ENCODE measurements around the gene SLC10A1.

Gene SLC10A1

DNA sequence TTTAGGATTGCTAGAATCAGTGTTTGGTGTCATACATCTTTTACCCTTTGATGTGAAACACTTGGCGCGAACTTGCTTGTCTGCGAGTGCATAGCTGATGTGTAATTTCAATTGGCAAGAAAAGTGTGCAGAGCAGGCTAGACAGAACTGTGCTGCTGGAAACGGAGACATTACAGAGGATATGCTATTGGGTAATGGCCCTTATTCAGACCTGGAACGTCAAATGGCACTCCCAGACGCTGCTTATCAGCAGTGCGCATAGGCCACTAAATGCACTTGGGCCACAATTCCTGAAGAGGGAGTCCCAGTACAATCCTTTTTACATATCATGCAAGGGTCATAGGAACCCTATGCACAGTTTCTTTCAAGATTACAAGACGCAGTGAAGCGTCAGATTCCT lies 15.7 kb upstream of the SLC10A1 start:
- in situ Hi-C loops (cut with HindIII; ENCODE audit: low sequenced_read_pairs) = no loop called here
- TF ChIP-seq, protein P1, sequence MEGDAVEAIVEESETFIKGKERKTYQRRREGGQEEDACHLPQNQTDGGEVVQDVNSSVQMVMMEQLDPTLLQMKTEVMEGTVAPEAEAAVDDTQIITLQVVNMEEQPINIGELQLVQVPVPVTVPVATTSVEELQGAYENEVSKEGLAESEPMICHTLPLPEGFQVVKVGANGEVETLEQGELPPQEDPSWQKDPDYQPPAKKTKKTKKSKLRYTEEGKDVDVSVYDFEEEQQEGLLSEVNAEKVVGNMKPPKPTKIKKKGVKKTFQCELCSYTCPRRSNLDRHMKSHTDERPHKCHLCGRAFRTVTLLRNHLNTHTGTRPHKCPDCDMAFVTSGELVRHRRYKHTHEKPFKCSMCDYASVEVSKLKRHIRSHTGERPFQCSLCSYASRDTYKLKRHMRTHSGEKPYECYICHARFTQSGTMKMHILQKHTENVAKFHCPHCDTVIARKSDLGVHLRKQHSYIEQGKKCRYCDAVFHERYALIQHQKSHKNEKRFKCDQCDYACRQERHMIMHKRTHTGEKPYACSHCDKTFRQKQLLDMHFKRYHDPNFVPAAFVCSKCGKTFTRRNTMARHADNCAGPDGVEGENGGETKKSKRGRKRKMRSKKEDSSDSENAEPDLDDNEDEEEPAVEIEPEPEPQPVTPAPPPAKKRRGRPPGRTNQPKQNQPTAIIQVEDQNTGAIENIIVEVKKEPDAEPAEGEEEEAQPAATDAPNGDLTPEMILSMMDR (IDR thresholded peaks at IDR 0.05; ENCODE audit: low read depth, low read length) = no peak
- no peak overlapping the region for H3K4me3 ChIP-seq (ENCODE audit: low read depth, low read length)
- no peak for DNase-seq (ENCODE audit: low read depth, low spot score)

DNA sequence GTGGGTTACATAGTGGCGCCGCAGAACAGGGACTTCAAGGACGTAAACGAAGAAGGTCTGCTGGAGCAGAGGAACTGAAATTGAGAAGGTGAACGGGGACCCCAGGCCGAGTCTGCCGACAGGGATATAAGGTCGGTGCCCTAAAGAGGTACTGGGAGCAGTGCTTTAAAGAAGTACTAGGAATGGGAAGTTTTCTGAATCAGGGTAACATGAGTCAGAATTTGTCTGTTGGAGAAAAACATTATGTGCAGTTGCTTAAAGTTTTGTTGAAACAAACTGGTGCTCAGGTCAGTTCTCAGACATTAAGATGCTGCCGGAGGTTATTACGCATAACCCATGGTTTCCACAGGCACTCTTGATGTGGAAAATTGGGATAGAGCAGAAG lies 14.8 kb upstream of the SLC10A1 start:
- TF ChIP-seq, protein P1 (IDR thresholded peaks at IDR 0.05; ENCODE audit: low read depth, low read length) = no peak
- H3K4me3 ChIP-seq (ENCODE audit: low read depth, low read length) = no peak overlapping the region
- no peak for DNase-seq (ENCODE audit: low read depth, low spot score)
- in situ Hi-C loops (cut with HindIII; ENCODE audit: low sequenced_read_pairs) = no loop called here

- TF ChIP-seq, protein P1 (IDR thresholded peaks at IDR 0.05; ENCODE audit: low read depth, low read length) = no peak
- H3K4me3 ChIP-seq (ENCODE audit: low read depth, low read length) = no peak overlapping the region
- in situ Hi-C loops (cut with HindIII; ENCODE audit: low sequenced_read_pairs) = no loop called here
- DNase-seq (ENCODE audit: low read depth, low spot score) = no peak
Observed at GRCh38 chr14:69811227-69811867, 14.3 kb upstream of the SLC10A1 start.

DNA sequence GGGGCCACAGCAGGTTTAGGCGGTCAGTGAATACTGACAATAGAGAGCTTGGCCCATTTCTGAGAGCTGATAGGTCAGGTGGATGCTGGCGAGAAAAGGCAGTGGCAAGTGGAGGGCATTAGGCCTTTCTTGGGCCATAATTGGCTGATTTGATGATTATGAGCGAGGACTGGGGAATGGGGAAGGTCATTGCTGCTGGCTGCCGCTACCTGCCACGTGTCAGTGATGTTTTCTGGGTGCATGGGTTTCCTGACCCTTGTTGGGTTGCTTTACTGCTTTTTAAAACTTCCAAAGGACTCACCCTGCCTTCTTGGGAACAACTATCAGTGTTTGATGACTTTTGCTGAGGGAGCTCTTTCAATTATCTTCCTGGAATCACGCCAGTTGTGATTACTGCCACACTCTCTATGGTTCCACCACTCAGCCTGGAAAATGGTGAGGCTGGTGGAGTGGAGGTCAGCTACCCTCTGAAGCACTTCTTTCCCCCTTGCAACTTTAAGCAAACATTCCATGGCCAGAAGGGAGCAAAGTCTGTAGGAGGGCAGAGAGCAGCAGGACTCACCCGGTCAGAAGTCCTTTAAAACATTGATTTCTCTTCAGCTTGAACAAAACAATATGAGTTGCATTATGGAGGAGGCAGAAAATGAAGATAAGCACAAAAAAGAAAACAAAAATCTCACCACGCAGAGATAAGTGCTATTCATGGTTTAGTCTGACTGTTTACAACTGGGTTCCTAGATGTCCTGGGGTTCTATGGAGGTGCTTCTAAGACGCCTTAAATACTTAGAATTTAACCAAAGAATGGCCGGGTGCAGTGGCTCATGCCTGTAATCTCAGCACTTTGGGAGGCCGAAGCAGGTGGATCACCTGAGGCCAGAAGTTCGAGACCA lies 12.1 kb upstream of the SLC10A1 start:
- in situ Hi-C loops (cut with HindIII; ENCODE audit: low sequenced_read_pairs) = no loop called here
- TF ChIP-seq, protein P1 (IDR thresholded peaks at IDR 0.05; ENCODE audit: low read depth, low read length) = no peak
- no peak overlapping the region for H3K4me3 ChIP-seq (ENCODE audit: low read depth, low read length)
- no peak for DNase-seq (ENCODE audit: low read depth, low spot score)

DNA sequence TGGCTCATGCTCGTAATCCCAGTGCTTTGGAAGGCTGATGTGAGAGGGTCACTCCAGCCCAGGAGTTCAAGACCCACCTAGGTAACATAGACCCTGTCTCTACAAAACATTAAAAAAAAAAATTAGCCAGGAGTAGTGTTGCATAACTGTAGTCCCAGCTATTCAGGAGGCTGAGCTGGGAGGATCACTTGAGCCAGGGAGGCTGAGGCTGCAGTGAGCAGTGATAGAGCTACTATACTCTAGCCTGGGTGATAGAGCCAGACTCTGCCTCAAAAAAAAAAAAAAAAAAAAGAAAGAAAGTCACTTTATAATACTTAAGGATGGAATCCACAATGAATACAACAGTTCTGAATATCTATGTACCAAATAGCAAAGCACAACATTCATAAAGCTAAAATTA lies 10.2 kb upstream of the SLC10A1 start:
- TF ChIP-seq, protein P1 (IDR thresholded peaks at IDR 0.05; ENCODE audit: low read depth, low read length) = no peak
- no peak for DNase-seq (ENCODE audit: low read depth, low spot score)
- in situ Hi-C loops (cut with HindIII; ENCODE audit: low sequenced_read_pairs) = no loop called here
- H3K4me3 ChIP-seq (ENCODE audit: low read depth, low read length) = no peak overlapping the region

- DNase-seq (ENCODE audit: low read depth, low spot score) = no peak
- no peak overlapping the region for H3K4me3 ChIP-seq (ENCODE audit: low read depth, low read length)
- in situ Hi-C loops (cut with HindIII; ENCODE audit: low sequenced_read_pairs) = no loop called here
- TF ChIP-seq, protein P1 (IDR thresholded peaks at IDR 0.05; ENCODE audit: low read depth, low read length) = no peak
Observed at GRCh38 chr14:69804902-69805301, 7.9 kb upstream of the SLC10A1 start.

All from astrocyte of the spinal cord (primary cell).